Activated B cell treated with CpG ODN at 0.5 μM for 24 hours (primary cell): ENCODE measurements around the gene DOK3. TPM values are rescaled to one million over a fixed set of nuclear protein-coding genes. Genes with fewer than 3 reads are reported as not detected.

Source experiments
- ATAC-seq: fragments of 200-7000 bp; cut with Tn5 transposase; one replicate; pipeline ENCODE4 v1.10.0; 2021; ENCODE audit warnings: low read depth, mild to moderate bottlenecking, moderate library complexity
- CTCF ChIA-PET: fragments of 350-600 bp; sonication (Branson Sonifier 250); formaldehyde crosslinking; loops from one replicate; lab custom pipeline; 2021; ENCODE audit warnings: antibody characterized with exemption; lab: Charles Lee
- POLR2A ChIA-PET: fragments of 350-600 bp; sonication (Branson Sonifier 250); formaldehyde crosslinking; loops from one replicate; lab custom pipeline; 2021; ENCODE audit warnings: antibody characterized with exemption; lab: Charles Lee
- DNase-seq: peaks from one replicate; pipeline ENCODE4 v3.0.0; 2022
- H3K27ac Mint-ChIP-seq: one replicate; pipeline ENCODE4 v1.8.0; 2020; ENCODE audit warnings: mixed read lengths
- H3K27me3 Mint-ChIP-seq: one replicate; pipeline ENCODE4 v1.8.0; 2021; ENCODE audit warnings: mixed read lengths
- H3K36me3 Mint-ChIP-seq: one replicate; pipeline ENCODE4 v1.8.0; 2021; ENCODE audit warnings: low read depth, mixed read lengths
- H3K4me1 Mint-ChIP-seq: one replicate; pipeline ENCODE4 v1.8.0; 2021; ENCODE audit warnings: mixed read lengths
- H3K4me3 Mint-ChIP-seq: one replicate; pipeline ENCODE4 v1.8.0; 2020; ENCODE audit warnings: mild to moderate bottlenecking, mixed read lengths
- H3K9me3 Mint-ChIP-seq: one replicate; pipeline ENCODE4 v1.8.0; 2020; ENCODE audit warnings: mixed read lengths
- CTCF ChIP-seq: fragments of 200-600 bp; IDR thresholded peaks from one replicate; pipeline ENCODE4 v1.8.0; 2022; ENCODE audit warnings: antibody characterized with exemption, mild to moderate bottlenecking
- intact Hi-C: fragments of 100-400 bp; cut with micrococcal nuclease; formaldehyde crosslinking; loops from one replicate; pipeline ENCODE4 v1.15.1; 2024
- total RNA-seq: library from RNA; stranded (reverse); gene quantifications from 2 replicates; pipeline ENCODE4 v1.2.3, GENCODE V29; 2022

DOK3 gene
- total RNA-seq, 1 donor from 2014 or later: 88.5 TPM

- intact Hi-C loops: no loop called here
- H3K9me3 Mint-ChIP-seq: no peaks in the 10 kb centered on the region
- H3K27me3 Mint-ChIP-seq: peaks cover 4% of the 10 kb centered on the region
- no peak for ATAC-seq
- H3K4me1 Mint-ChIP-seq: peaks cover 36% of the 10 kb centered on the region
- H3K36me3 Mint-ChIP-seq: no peaks in the 10 kb centered on the region
- H3K27ac Mint-ChIP-seq: no peak overlapping the region
- DNase-seq: no peak
- CTCF ChIA-PET: interaction anchor here (0.8 kb wide), 1 partner anchor 21 kb away, joined by 3 read pairs; no protein-coding TSS in a partner anchor
- POLR2A ChIA-PET: no interaction called here
- TF ChIP-seq CTCF: no peak
- H3K4me3 Mint-ChIP-seq: no peak overlapping the region
Measured at GRCh38 chr5:177476531-177477233, 32.9 kb downstream of the DOK3 start.

- TF ChIP-seq CTCF: no peak
- POLR2A ChIA-PET: no interaction called here
Measured at GRCh38 chr5:177475563-177476427, 33.8 kb downstream of the DOK3 start.

DNA sequence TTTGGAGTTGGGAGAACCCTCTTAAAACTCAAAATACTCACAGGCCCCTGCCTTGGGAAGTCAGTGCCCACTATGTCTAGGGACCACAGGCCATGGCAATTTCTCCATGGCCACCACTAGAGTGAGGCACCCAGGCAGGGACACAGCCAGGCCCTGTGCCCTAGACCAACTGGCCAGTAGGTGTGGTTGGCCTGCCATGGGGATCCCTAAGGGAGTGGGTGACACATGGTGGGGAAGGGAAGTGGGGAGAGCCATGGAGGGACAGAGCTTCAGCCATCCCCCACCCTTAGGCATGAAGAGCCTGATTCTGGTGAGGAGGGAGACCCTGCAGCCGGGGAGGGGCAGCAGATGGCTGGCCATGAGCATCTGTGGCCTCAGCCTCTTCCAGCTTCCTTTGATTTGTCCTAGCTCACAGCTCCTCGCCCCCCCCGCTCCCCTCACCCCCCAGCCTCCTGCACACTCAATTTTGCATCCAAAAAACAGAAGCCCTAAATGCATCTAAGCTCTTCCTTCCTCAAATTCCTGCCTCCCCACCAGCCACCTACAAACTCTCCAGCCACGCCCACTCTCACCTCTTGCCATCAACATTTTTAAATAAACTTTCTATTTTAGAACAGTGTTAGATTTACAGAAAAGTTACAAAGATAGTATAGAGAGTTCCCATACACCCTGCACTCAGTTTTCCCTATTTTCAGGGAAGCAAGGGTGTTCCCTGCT lies 34.6 kb downstream of the DOK3 start:
- POLR2A ChIA-PET: interaction anchor here (0.7 to 1.4 kb wide), 2 partner anchors 23 to 27 kb away, joined by 3 read pairs; partner anchors contain the start of gene PDLIM7
- H3K4me1 Mint-ChIP-seq: peaks cover 34% of the 10 kb centered on the region
- CTCF ChIA-PET: no interaction called here
- peak overlapping the region; percentile 24 for H3K4me3 Mint-ChIP-seq
- DNase-seq (no peak), ATAC-seq (no peak)
- no peak for TF ChIP-seq CTCF
- H3K36me3 Mint-ChIP-seq: no peaks in the 10 kb centered on the region
- H3K9me3 Mint-ChIP-seq: no peaks in the 10 kb centered on the region
- intact Hi-C loops: no loop called here
- H3K27ac Mint-ChIP-seq: no peak overlapping the region
- H3K27me3 Mint-ChIP-seq: peaks cover 4% of the 10 kb centered on the region

More at GRCh38 chr5:177475563-177476427, 33.8 kb downstream of the DOK3 start:
- CTCF ChIA-PET: no interaction called here
- Mint-ChIP-seq H3K27ac (peak overlapping the region; percentile 15), H3K36me3 (no peaks in the 10 kb centered on the region), H3K4me3 (peak overlapping the region; percentile 24), H3K9me3 (no peaks in the 10 kb centered on the region), H3K27me3 (peaks cover 4% of the 10 kb centered on the region), H3K4me1 (peaks cover 36% of the 10 kb centered on the region)
- no peak for DNase-seq
- ATAC-seq: no peak
- intact Hi-C loops: no loop called here

GRCh38 chr5:177474002-177474476 lies 35.6 kb downstream of the DOK3 start:
- peaks cover 4% of the 10 kb centered on the region for H3K27me3 Mint-ChIP-seq
- peak overlapping the region; percentile 78 for H3K4me3 Mint-ChIP-seq
- ATAC-seq (no peak), DNase-seq (no peak)
- H3K36me3 Mint-ChIP-seq: no peaks in the 10 kb centered on the region
- intact Hi-C loops: no loop called here
- no peaks in the 10 kb centered on the region for H3K9me3 Mint-ChIP-seq
- CTCF ChIA-PET: interaction anchor here (1.3 kb wide), 1 partner anchor 83 kb away, joined by 3 read pairs; no protein-coding TSS in a partner anchor
- POLR2A ChIA-PET: interaction anchor here (1.4 kb wide), 1 partner anchor 23 kb away, joined by 3 read pairs; the partner anchor contains the start of gene PDLIM7
- peaks cover 24% of the 10 kb centered on the region for H3K4me1 Mint-ChIP-seq
- peak overlapping the region; percentile 12 for H3K27ac Mint-ChIP-seq
- TF ChIP-seq CTCF: no peak
